GM21723 (cell line): Measurements from ENCODE around the gene EP400.
A peak's percentile ranks its signal among the peaks of the same experiment; 100 is the strongest.

Experiments
- ATAC-seq: cut with Tn5 transposase; IDR thresholded peaks from one replicate; pipeline ENCODE4 v1.9.1; 2021; ENCODE audit warnings: mild to moderate bottlenecking, moderate library complexity; ENCODE audit not compliant: unreplicated experiment

EP400 gene, protein sequence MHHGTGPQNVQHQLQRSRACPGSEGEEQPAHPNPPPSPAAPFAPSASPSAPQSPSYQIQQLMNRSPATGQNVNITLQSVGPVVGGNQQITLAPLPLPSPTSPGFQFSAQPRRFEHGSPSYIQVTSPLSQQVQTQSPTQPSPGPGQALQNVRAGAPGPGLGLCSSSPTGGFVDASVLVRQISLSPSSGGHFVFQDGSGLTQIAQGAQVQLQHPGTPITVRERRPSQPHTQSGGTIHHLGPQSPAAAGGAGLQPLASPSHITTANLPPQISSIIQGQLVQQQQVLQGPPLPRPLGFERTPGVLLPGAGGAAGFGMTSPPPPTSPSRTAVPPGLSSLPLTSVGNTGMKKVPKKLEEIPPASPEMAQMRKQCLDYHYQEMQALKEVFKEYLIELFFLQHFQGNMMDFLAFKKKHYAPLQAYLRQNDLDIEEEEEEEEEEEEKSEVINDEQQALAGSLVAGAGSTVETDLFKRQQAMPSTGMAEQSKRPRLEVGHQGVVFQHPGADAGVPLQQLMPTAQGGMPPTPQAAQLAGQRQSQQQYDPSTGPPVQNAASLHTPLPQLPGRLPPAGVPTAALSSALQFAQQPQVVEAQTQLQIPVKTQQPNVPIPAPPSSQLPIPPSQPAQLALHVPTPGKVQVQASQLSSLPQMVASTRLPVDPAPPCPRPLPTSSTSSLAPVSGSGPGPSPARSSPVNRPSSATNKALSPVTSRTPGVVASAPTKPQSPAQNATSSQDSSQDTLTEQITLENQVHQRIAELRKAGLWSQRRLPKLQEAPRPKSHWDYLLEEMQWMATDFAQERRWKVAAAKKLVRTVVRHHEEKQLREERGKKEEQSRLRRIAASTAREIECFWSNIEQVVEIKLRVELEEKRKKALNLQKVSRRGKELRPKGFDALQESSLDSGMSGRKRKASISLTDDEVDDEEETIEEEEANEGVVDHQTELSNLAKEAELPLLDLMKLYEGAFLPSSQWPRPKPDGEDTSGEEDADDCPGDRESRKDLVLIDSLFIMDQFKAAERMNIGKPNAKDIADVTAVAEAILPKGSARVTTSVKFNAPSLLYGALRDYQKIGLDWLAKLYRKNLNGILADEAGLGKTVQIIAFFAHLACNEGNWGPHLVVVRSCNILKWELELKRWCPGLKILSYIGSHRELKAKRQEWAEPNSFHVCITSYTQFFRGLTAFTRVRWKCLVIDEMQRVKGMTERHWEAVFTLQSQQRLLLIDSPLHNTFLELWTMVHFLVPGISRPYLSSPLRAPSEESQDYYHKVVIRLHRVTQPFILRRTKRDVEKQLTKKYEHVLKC (N-terminal part only)

DNA sequence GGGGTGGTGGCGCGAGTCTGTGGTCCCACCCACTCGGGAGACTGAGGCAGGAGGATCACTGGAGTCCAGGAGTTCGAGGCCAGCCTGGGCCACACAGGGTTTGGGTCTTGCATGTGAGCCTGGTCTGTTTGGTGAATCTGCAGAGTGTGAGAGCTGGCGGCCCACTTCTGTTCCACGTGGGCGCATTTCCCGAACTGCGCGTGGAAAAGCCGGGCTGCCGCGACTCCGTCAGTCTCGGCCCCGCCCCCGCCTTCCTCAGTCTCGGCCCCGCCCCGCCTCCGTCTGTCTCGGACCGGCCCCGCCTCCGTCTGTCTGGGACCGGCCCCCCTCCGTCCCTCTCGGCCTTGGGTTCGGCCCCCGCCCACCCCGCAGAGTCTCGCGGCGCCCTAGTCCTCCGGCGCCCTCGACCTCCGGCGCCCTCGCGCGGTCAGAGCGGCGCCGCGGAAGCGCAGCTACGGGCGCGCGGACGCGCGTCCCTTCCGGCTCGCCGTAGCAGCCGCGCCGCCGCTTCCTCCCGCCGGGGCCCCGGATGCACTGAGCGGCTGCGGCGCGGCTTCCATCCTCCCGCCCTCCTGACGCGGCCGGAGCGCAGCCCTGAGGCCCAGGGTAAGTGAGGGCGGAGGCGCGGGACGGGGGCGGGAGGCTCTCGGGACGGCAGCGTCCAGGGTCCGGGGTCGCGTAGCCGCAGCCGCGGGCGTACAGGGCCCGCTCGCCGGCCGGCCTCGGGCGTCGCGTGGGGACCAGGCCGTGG, at the start of gene EP400:
EP400 (plus strand) TSS at position 512 of the 751 bp plus-strand sequence. CDS start 10,678 bp downstream, outside the sequence.
- peak; percentile 85 for ATAC-seq

DNA sequence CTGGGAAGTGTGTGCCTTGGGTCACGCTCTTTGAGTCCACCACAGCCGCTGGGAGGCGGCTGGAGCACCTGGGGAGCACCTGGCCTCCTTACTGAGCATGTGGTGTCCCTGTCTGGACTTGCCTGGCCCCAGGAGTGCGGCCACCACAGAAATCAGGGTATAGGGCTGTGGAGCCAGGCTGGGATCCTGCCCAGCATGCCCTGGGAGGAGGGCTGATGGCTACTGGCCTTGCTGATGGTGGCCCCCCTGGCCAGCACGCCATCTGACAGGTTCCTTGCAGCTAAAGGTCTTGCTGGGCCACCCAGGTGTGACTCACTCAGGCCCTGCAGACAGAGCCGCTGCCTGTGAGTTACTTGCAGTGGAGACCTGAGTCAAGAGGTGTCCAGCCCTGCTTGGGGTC, 49.3 kb upstream of the EP400 start:
- no peak for ATAC-seq

DNA sequence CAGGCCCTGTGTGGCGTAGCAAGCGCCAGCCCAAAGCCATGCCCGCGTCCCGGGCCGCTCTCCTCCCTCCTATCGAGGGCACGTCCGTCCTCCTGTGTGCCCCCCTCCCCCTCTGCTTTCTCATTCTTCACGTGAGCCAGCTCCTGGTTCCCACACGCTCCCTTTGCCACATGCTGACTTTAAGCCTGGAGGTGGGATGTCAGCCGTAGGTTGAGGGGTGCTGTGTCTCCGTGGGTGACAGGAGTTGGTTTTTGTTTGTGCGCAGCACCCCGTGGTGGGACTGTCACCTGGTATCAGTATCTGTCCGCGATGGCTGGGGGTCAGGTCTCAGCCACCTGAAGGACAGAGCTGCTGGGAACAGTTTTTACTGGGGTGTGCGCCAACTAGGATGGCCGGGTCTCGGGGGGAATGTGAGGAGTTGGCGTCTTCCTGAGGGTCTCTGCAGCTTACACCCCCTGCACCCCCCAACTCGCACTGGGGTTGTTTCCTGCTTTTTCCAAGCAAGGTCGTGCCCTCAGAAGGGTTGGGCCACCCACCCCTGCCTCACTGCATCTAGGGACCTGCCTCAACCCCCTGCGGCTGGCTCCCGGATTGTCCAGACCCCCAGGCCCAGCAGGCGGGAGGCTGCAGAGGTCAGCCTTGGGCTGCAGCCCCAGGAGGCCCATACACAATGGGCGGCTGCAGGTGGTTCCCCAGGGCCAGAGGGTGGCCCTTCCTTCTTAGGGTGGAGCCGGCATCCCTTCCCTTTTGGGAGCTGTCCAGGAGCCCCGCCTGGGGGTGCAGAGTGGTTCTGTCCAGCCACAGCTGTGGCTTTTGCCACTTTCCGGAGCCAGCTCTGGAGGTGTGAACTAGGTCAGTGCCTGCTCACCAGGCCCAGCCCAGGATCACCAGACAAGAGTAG, 48.1 kb upstream of the EP400 start:
- no peak for ATAC-seq

- no peak for ATAC-seq
Measured at GRCh38 chr12:131902332-131903241, 47.2 kb upstream of the EP400 start.

DNA sequence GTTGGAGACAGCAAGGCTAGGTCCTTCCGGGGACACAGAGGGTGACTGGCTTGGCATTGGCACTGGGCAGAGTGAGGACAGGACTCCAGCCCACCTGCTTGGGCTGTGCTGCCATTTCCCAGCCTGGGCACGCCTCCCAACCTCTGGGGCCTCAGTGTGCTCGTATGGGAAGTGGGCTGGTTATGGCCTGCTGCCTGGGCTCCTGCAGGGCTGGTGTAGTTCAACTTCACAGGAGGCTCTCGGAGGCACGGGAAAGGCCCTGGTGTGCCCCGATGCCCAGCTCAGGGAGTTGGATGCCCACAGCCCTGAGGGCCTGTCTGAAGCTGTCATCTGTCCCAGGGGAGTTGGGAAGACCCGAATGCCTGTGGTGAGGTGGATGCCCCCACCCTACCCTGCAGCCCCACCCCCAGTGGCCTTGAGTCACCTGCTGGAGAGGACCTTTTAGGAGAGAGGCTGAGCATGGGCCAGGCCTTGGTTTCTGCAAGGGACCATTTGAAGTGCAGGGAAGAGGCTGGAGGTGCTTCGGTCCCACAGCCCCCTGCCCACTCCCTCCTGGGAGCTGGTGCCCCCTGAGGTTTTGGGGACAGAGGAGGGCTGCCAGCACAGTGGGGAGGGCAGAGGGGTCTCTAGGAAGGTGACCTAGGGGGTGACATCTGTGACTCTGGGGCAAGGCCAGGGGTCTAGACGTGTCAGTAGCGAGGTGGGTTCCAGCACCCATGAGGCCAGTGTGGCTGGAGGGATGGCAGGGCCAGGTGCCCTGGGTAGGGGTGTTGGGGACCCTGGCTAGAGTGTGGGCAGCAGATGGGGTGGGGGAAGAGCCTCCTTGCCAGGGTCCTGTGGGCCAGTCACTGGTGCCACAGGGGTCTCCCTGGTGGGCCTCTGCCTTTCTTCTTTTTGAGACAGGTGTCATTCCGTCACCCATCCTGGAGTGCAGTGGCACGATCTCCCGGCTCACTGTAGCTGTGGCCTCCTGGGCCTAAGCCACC, 46.2 kb upstream of the EP400 start:
- no peak for ATAC-seq

- ATAC-seq, result no peak
Measured at GRCh38 chr12:131904346-131904745, 45.4 kb upstream of the EP400 start.

DNA sequence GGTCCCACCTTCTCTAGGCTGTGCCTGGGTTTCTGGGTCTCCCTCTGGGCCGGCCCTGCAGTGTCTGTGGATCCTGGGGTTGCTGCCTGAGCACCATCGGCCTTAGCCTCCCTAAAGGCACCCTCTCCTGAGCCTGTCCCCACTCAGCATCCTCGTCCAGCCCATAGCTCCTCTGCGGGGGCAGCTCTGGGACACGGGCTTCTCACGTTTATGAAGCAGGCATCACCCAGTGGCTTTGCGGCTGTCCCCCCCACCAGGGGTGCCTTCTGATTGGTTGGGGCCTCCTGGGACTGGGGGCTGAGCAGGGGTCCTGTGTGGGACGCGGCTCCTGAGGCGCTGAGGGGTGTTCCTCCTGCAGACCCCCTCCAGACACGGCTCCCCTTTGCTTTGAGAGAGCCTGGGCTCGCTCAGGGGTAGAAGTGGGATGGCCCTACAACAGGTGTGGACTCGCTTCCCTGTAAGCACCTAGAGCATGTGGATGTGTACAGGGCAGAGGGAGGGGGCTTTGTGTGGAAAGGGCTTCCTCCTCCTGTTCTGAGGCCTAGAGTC, 44.6 kb upstream of the EP400 start:
- ATAC-seq, result no peak

DNA sequence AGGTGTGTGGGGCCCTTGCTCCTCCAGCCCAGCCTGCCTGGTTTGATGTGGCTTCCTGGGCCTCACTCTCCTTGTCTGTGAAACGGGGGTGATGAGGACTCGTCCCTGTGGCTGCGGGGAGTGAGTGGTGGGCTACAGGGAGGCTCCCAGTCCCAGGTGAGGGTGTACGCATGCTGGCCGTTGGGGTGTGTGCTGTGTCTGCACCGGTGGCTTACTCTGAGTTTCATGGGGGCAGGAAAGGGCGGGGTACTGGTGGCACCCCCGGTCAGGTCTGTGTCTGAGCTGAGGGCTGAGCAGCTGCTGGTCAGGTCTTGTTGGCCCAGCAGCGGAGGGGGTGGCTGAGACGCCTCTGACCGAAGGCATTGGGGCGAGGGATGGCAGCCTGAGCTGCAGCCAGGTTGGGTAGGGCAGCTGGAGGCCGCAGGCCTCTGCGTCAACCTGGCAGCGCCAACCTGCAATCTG, 44.1 kb upstream of the EP400 start:
- no peak for ATAC-seq

DNA sequence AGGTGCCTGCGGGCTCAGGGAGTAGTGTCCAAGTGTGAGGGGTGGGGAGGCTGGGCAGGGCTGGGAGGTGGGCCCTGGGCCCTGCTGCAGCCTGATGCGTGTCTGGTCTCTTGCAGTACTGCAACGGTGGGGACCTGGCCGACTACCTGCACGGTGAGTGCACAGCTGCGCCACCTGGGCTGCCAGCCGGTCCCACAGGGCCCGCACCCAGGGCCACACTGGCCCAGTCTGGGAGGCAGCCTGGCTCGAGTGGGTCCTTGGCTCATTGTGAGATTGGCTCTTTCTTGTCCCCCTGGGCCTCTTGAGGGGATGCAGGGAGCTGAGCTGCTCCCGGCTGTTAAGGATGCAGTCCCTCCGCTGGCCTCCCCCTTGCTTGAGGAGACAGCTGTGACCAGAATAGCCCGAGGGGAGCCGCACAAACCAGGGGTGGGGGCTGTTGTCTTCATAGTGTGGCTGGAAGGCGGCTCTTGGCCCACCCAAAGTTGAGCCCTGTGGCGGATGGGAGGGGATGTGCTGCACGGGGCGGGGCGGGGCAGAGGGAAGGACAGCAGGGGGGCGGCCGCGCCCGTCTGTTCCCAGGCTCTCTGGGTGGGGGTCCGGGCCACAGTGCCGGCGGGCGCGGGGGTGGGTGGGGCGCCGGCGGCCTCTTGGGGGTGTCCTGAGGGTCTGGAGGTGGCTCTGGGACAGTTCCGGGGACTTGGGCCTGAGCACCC, 42.2 kb upstream of the EP400 start:
- no peak for ATAC-seq

GRCh38 chr12:131908092-131909080, 41.4 kb upstream of the EP400 start:
- ATAC-seq, result no peak

DNA sequence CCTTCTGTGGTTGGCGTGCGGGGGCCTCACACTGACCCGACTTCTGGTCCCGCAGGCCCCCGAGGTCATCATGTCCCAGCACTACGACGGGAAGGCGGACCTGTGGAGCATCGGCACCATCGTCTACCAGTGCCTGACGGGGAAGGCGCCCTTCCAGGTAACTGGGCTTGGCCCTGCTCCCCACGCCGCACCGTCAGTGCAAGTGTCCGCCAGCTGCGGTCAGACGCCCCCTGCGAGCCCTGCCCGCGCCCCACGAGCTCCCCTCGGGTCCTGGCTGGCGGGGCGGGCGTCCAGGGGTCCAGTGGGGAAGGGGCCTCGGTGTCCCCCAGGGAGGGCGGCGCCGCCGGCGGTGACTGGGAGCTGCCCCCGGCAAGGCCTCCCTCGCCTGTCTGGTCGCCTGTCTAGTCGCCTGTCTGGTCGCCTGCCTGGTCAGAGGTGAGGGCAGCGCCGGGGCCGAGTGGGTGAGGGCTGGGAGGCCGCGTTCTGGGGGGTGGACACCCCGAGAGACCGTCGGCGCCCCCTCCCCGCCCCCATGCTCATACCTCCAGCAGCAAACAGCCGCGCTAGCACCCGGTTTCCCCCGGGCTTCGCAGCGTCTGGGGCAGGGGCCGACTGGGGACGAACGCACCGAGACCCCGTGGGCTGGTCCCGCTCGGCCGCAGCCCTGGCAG, 40.5 kb upstream of the EP400 start:
- ATAC-seq, result no peak

DNA sequence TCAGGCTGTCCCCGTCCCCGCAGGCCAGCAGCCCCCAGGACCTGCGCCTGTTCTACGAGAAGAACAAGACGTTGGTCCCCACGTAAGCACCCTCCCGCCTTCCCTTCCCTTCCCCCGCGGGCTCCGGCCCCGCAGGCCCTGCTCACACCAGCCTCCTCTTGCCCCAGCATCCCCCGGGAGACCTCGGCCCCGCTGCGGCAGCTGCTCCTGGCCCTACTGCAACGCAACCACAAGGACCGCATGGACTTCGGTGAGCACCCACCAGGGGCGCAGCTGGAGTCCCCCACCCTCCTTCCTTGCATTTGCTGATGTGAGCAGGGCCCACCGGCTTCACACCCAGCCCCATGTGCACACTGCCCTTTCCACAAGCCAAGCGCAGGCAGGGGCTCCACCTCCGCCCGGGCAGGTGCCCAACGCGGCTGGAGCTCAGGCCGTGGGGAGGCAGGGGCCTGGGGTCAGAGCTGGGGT, 40.0 kb upstream of the EP400 start:
- ATAC-seq, result no peak

- ATAC-seq, result no peak
Measured at GRCh38 chr12:131910302-131911027, 39.3 kb upstream of the EP400 start.
